HG02610 (cell line): ENCODE measurements around the gene NR0B2.
"Not testable (repeated sequence)": the region's sequence is repeated elsewhere in the genome, so short reads cannot be mapped to it uniquely, and the experiment has no call there.

ENCODE experiments used
- ATAC-seq: cut with Tn5 transposase; IDR thresholded peaks from one replicate; pipeline ENCODE4 v1.9.1; 2021; ENCODE audit warnings: mild to moderate bottlenecking, moderate library complexity; ENCODE audit not compliant: unreplicated experiment

NR0B2 gene

GRCh38 chr1:26913754-26914619, at the start of gene NR0B2:
TSS of gene NR0B2 (minus strand) at chr1:26913975. CDS start at chr1:26913940, 35 bp downstream.
- no peak for ATAC-seq

GRCh38 chr1:26961826-26962225, 48.1 kb upstream of the NR0B2 start:
- ATAC-seq = no peak

GRCh38 chr1:26960625-26960966, 46.8 kb upstream of the NR0B2 start:
- ATAC-seq = no peak

GRCh38 chr1:26959722-26960624, 46.2 kb upstream of the NR0B2 start, which contains the start of gene KDF1:
TSS of gene KDF1 (minus strand) at chr1:26960468. CDS start at chr1:26952380, 8,088 bp downstream.
- no peak for ATAC-seq

GRCh38 chr1:26959270-26959669, 45.5 kb upstream of the NR0B2 start:
- no peak for ATAC-seq

- ATAC-seq = no peak
Measured at GRCh38 chr1:26957306-26957705, 43.5 kb upstream of the NR0B2 start.

GRCh38 chr1:26956321-26956720, 42.5 kb upstream of the NR0B2 start:
- no peak for ATAC-seq

GRCh38 chr1:26953374-26953773, 39.6 kb upstream of the NR0B2 start:
- no peak for ATAC-seq

- ATAC-seq = no peak
Measured at GRCh38 chr1:26951821-26952497, 38.2 kb upstream of the NR0B2 start.

- no peak for ATAC-seq
Measured at GRCh38 chr1:26951216-26951615, 37.4 kb upstream of the NR0B2 start.

- no peak for ATAC-seq
Measured at GRCh38 chr1:26950602-26951001, 36.8 kb upstream of the NR0B2 start.

- ATAC-seq = no peak
Measured at GRCh38 chr1:26949926-26950319, 36.1 kb upstream of the NR0B2 start.

- ATAC-seq = no peak
Measured at GRCh38 chr1:26949266-26949925, 35.6 kb upstream of the NR0B2 start.

- not testable (repeated sequence) for ATAC-seq
Measured at GRCh38 chr1:26948725-26949057, 34.9 kb upstream of the NR0B2 start.

- no peak for ATAC-seq
Measured at GRCh38 chr1:26946270-26946669, 32.5 kb upstream of the NR0B2 start.

GRCh38 chr1:26945728-26946127, 32.0 kb upstream of the NR0B2 start:
- no peak for ATAC-seq

GRCh38 chr1:26945138-26945537, 31.4 kb upstream of the NR0B2 start:
- ATAC-seq = no peak

GRCh38 chr1:26942656-26943055, 28.9 kb upstream of the NR0B2 start:
- ATAC-seq = no peak

GRCh38 chr1:26941311-26941710, 27.5 kb upstream of the NR0B2 start:
- ATAC-seq = no peak

GRCh38 chr1:26938659-26939025, 24.9 kb upstream of the NR0B2 start:
- ATAC-seq = no peak
